SK-N-SH treated with all-trans-retinoic acid at 6 μM for 48 hours (cell line): ENCODE results near the gene CDH1.
A peak's percentile ranks its signal among the peaks of the same experiment; 100 is the strongest.

ENCODE experiments used
- ATAC-seq: fragments of 200-7000 bp; cut with Tn5 transposase; 3 replicates; pipeline ENCODE4 v1.9.1; 2020; ENCODE audit warnings: mild to moderate bottlenecking, moderate library complexity
- ARNTL ChIP-seq: fragments of 450-650 bp; formaldehyde crosslinking; IDR thresholded peaks from 2 replicates; pipeline ENCODE4 v1.5.0; 2020; ENCODE audit warnings: low read depth, mild to moderate bottlenecking, moderate library complexity, borderline replicate concordance
- BACH2 ChIP-seq: fragments of 250-450 bp; sonication (Bioruptor Pico); IDR thresholded peaks from 2 replicates; pipeline ENCODE4 v1.9.0; 2021; ENCODE audit warnings: mild to moderate bottlenecking, borderline replicate concordance
- CSDC2 ChIP-seq: fragments of 250-450 bp; sonication (Bioruptor Pico); IDR thresholded peaks from 2 replicates; pipeline ENCODE4 v1.5.0; 2020; ENCODE audit warnings: mild to moderate bottlenecking, moderate library complexity
- CSRNP3 ChIP-seq: fragments of 250-450 bp; sonication (Bioruptor Pico); IDR thresholded peaks from 2 replicates; pipeline ENCODE4 v1.5.1; 2021; ENCODE audit warnings: mild to moderate bottlenecking, moderate library complexity
- PPARA ChIP-seq: fragments of 250-450 bp; sonication (Bioruptor Pico); IDR thresholded peaks from 2 replicates; pipeline ENCODE4 v1.5.0; 2020; ENCODE audit warnings: mild to moderate bottlenecking, borderline replicate concordance
- RARB ChIP-seq: fragments of 250-450 bp; sonication (Bioruptor Pico); IDR thresholded peaks from 2 replicates; pipeline ENCODE4 v1.8.0; 2021; ENCODE audit warnings: mild to moderate bottlenecking, moderate library complexity
- TCF4 ChIP-seq: fragments of 250-450 bp; sonication (Bioruptor Pico); IDR thresholded peaks from 2 replicates; pipeline ENCODE4 v1.8.0; 2021; ENCODE audit warnings: mild to moderate bottlenecking, moderate library complexity, borderline replicate concordance
- TOX ChIP-seq: fragments of 250-450 bp; sonication (Bioruptor Pico); IDR thresholded peaks from 2 replicates; pipeline ENCODE4 v1.8.0; 2021; ENCODE audit warnings: mild to moderate bottlenecking, moderate library complexity, borderline replicate concordance
- TSHZ2 ChIP-seq: fragments of 250-450 bp; sonication (Bioruptor Pico); IDR thresholded peaks from 2 replicates; pipeline ENCODE4 v1.5.0; 2020; ENCODE audit warnings: mild to moderate bottlenecking, moderate library complexity
- ZC3H10 ChIP-seq: fragments of 250-450 bp; sonication (Bioruptor Pico); IDR thresholded peaks from 2 replicates; pipeline ENCODE4 v1.5.1; 2021; ENCODE audit warnings: mild to moderate bottlenecking, moderate library complexity
- ZFP3 ChIP-seq: fragments of 250-450 bp; sonication (Bioruptor Pico); IDR thresholded peaks from 2 replicates; pipeline ENCODE4 v1.5.0; 2020; ENCODE audit warnings: mild to moderate bottlenecking, moderate library complexity
- ZNF8 ChIP-seq: fragments of 450-650 bp; formaldehyde crosslinking; IDR thresholded peaks from 2 replicates; pipeline ENCODE4 v1.5.0; 2020; ENCODE audit warnings: mild to moderate bottlenecking, moderate library complexity
- TF ChIP-seq, protein P1 (sequence below): fragments of 250-450 bp; sonication (Bioruptor Pico); IDR thresholded peaks from 2 replicates; pipeline ENCODE4 v1.5.1; 2020; ENCODE audit warnings: low read depth, mild to moderate bottlenecking, moderate library complexity
- TF ChIP-seq, protein P2 (sequence below): fragments of 250-450 bp; sonication (Bioruptor Pico); IDR thresholded peaks from 2 replicates; pipeline ENCODE4 v1.8.0; 2020; ENCODE audit warnings: mild to moderate bottlenecking, moderate library complexity, borderline replicate concordance
- TF ChIP-seq, protein P3 (sequence below): fragments of 250-450 bp; sonication (Bioruptor Pico); IDR thresholded peaks from 2 replicates; pipeline ENCODE4 v1.8.0; 2021; ENCODE audit warnings: low read depth, mild to moderate bottlenecking, moderate library complexity, borderline replicate concordance

CDH1 gene

DNA sequence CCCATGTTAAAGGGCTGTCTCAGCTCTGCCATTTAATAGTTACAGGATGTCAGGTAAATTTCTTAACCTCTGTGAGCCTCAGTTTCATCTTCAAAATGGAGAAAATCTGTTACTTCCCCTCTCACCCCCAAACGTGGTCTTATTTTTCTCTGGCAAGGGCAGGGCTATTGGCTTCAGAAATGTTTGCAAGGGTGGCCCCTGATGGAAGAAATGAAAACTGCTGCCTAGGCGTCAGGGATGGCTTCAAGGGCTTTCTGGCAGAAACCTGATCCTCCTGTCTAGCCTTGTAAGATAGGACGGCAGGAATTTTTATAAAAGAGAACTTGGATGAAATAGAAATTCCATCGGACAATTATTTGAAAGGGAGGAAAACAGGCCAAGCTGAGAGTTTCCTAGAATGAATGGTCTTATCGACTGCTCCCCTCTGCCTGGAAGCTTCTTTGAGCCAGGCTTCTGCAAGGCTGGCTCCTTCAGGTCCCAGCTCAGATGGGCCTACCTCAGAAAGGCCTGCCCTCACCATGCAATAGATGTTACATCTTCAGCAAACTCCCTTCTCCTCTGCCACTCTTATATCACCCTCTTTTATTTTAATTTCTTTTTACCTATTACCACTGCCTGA lies 63.3 kb downstream of the CDH1 start:
- TF ChIP-seq CSRNP3 (CRISPR knock-in tag) (no peak), ZFP3 (CRISPR knock-in tag) (no peak), CSDC2 (CRISPR knock-in tag) (no peak), BACH2 (CRISPR knock-in tag) (no peak)
- ATAC-seq: peak; percentile 99

DNA sequence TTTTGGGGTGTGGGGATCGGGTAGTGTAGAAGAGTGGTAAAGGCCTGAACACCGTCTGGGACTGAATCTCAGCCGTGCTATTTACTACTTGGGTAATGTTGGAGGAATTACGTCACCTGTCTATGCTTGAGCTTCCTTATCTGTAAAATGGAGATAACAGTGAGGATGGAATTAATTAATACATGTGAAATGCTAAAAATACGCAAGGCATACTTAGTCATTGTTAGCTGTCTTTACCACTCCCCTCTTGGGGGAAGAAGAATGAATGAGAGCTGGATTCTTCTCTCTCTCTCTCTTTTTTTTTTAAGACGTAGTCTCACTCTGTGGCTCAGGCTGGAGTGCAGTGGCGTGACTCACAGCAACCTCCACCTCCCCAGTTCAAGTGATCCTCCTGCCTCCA lies 65.1 kb downstream of the CDH1 start:
- no peak for ATAC-seq
- TF ChIP-seq ZNF8 (no peak), RARB (no peak)
- TF ChIP-seq, protein P1, sequence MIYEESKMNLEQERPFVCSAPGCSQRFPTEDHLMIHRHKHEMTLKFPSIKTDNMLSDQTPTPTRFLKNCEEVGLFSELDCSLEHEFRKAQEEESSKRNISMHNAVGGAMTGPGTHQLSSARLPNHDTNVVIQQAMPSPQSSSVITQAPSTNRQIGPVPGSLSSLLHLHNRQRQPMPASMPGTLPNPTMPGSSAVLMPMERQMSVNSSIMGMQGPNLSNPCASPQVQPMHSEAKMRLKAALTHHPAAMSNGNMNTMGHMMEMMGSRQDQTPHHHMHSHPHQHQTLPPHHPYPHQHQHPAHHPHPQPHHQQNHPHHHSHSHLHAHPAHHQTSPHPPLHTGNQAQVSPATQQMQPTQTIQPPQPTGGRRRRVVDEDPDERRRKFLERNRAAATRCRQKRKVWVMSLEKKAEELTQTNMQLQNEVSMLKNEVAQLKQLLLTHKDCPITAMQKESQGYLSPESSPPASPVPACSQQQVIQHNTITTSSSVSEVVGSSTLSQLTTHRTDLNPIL (CRISPR knock-in tag): no peak

DNA sequence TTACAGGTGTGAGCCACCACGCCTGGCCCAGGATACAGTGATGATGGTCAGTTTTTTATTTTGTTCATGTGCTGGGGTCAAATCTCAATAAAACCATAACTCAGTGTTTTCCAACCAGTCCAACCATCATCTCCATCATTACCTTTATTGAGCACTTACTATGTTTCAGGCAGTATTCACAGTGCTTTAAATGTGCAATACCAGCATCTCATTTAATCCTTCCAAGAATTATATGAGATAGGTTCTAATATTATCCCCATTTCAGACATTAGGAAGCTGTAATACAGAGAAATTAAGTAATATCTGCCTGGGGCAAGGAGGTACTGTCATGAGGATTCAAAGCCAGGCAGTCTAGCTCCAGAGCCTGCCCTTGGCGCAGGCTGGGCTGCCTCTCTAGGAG lies 69.3 kb downstream of the CDH1 start:
- no peak for ATAC-seq
- TF ChIP-seq TCF4 (CRISPR knock-in tag) (no peak), TOX (CRISPR knock-in tag) (no peak)
- TF ChIP-seq, protein P2, sequence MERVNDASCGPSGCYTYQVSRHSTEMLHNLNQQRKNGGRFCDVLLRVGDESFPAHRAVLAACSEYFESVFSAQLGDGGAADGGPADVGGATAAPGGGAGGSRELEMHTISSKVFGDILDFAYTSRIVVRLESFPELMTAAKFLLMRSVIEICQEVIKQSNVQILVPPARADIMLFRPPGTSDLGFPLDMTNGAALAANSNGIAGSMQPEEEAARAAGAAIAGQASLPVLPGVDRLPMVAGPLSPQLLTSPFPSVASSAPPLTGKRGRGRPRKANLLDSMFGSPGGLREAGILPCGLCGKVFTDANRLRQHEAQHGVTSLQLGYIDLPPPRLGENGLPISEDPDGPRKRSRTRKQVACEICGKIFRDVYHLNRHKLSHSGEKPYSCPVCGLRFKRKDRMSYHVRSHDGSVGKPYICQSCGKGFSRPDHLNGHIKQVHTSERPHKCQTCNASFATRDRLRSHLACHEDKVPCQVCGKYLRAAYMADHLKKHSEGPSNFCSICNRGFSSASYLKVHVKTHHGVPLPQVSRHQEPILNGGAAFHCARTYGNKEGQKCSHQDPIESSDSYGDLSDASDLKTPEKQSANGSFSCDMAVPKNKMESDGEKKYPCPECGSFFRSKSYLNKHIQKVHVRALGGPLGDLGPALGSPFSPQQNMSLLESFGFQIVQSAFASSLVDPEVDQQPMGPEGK (CRISPR knock-in tag): no peak
- TF ChIP-seq, protein P3, sequence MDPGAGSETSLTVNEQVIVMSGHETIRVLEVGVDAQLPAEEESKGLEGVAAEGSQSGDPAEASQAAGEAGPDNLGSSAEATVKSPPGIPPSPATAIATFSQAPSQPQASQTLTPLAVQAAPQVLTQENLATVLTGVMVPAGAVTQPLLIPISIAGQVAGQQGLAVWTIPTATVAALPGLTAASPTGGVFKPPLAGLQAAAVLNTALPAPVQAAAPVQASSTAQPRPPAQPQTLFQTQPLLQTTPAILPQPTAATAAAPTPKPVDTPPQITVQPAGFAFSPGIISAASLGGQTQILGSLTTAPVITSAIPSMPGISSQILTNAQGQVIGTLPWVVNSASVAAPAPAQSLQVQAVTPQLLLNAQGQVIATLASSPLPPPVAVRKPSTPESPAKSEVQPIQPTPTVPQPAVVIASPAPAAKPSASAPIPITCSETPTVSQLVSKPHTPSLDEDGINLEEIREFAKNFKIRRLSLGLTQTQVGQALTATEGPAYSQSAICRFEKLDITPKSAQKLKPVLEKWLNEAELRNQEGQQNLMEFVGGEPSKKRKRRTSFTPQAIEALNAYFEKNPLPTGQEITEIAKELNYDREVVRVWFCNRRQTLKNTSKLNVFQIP (CRISPR knock-in tag): no peak

- TF ChIP-seq ARNTL (CRISPR knock-in tag): no peak
- TF ChIP-seq ZC3H10 (CRISPR knock-in tag): no peak
- no peak for TF ChIP-seq ZNF8
- no peak for TF ChIP-seq CSRNP3 (CRISPR knock-in tag)
- no peak for TF ChIP-seq CSDC2 (CRISPR knock-in tag)
- TF ChIP-seq PPARA: no peak
- TF ChIP-seq, protein P3 (CRISPR knock-in tag): no peak
- no peak for TF ChIP-seq TCF4 (CRISPR knock-in tag)
- TF ChIP-seq TOX (CRISPR knock-in tag): no peak
- no peak for ATAC-seq
Observed at GRCh38 chr16:68806981-68807380, 69.9 kb downstream of the CDH1 start.

- no peak for TF ChIP-seq TSHZ2 (CRISPR knock-in tag)
- ATAC-seq: no peak
Observed at GRCh38 chr16:68814516-68814915, 77.4 kb downstream of the CDH1 start.
